GM12801 (cell line): ENCODE measurements around the gene WDFY4.

Experiments used
- CTCF ChIP-seq: IDR thresholded peaks from one replicate; pipeline ENCODE4 v1.5.1; 2011; ENCODE audit warnings: control low read depth; ENCODE audit not compliant: insufficient read length; ENCODE audit errors: extremely low read depth

Gene WDFY4

GRCh38 chr10:48818861-48819520 lies 134.3 kb downstream of the WDFY4 start:
- no peak for TF ChIP-seq CTCF

GRCh38 chr10:48819783-48820182 lies 135.1 kb downstream of the WDFY4 start:
- TF ChIP-seq CTCF = no peak

GRCh38 chr10:48820231-48820630 lies 135.6 kb downstream of the WDFY4 start:
- no peak for TF ChIP-seq CTCF

GRCh38 chr10:48820699-48821098 lies 136.0 kb downstream of the WDFY4 start:
- TF ChIP-seq CTCF = no peak

- no peak for TF ChIP-seq CTCF
Measured at GRCh38 chr10:48821111-48821510, 136.4 kb downstream of the WDFY4 start.

GRCh38 chr10:48821692-48822091 lies 137.0 kb downstream of the WDFY4 start:
- no peak for TF ChIP-seq CTCF

- TF ChIP-seq CTCF = no peak
Measured at GRCh38 chr10:48833674-48834073, 149.0 kb downstream of the WDFY4 start.
